GM19455 (cell line): Measurements from ENCODE around the gene C1QL1.

Experiments used
- ATAC-seq: cut with Tn5 transposase; IDR thresholded peaks from one replicate; pipeline ENCODE4 v1.9.1; 2021; ENCODE audit not compliant: unreplicated experiment

The C1QL1 gene

DNA sequence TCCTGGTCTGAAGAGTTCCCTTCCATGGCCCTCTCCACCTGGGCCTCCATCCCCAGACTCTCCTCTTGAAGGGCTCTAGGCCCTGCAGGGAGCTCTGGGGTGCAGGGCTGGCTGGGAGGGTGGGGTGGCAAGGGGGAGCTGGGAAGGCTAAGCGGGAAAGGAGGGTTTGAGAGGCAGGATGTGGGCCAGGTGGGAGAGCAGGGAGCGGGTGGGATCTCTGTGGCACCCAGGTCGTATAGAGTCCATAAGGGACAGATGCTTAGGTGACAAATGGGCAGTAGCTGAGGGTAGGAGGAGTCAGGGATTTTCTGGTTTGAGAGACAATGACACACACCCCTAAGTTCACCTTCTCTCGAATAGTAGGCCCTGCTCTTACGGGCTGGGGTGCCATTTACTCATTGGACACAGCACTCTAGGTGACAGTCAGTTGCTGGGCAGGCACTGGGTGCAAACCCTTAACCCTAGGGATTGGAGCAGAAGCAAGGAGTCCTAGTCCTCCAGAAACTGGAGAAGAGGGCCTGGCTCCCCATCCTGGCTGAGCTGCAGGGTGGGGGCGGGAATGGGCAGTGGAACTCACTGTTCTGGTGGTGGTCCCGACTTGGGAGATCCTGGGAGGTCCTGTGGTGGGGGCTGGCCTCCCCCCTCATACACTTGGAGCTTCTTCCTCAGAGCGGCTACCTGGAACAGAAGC is 35.9 kb downstream of the C1QL1 start:
- ATAC-seq: no peak

DNA sequence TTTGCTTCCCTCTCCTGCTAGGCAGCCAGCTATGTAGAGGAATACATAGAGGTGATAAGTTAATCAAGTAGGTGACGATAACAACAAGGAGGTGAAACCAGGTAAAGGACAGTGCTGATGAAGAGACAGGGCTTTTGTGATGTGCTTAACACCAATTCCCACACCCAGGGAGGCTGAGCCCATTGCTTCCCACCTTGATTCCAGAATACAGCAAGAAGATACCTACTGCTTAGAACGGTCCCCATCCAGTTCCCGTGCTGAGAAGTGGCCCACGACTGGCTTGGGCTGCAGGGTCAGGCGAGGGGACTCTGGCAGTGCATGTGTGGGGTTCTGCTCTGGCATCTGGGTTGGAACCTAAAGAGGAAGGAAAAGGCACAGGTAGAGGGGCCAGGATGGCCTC is 36.7 kb downstream of the C1QL1 start:
- no peak for ATAC-seq

DNA sequence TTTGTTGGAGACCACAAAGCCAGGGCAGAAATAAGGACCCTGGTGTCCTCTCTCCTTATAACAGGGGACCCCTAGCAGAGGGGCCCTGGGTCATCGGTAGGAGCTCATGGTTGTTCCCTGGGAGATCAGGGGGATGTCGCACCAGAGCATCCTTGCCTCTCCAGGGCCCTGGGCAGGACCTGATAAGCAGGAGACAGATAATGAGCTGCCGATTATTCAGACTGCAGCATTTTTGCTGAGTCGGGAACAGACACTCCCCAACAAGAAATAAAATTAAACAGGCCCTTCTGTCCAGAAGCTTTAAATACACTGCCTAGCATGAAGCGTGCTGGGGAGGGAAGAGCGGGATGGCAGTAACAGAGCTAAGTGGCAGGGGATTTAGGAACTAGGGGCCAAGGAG is 37.4 kb downstream of the C1QL1 start:
- no peak for ATAC-seq

DNA sequence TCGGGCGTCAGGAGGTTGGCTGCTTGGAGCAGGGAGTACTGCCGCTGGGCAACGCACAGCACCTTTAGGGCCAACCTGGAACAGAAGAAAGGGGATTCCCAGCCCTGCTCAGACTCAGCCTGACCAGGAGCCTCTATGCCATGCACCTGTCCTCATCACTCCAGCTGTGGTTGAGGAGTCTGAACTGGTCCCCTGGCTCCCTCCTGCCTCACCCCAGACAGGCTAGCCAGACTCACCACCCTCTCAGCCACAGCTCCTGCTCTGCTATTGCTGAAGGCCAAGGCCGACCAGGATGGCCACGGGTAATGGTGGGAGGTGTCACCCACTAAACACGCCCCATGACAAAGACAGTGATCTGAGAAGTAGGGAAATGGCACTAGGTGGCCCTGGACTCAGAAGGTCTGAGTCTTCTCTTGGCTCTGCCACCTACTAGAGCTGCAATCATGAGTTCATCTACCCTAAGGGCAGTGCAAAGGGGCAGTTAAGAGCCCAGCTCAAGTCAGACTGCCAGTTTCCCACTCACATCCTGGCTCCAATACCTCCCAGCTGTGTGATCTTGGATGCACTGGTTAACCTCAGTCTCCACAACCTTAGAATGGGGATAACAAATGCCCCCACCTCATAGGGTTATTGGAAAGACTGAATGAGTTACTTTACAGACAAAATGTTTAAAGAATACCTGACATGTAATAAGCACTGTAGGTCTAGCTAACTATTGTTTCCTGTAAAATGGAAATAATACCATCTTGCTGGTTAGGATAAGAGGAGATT is 39.0 kb downstream of the C1QL1 start:
- no peak for ATAC-seq

DNA sequence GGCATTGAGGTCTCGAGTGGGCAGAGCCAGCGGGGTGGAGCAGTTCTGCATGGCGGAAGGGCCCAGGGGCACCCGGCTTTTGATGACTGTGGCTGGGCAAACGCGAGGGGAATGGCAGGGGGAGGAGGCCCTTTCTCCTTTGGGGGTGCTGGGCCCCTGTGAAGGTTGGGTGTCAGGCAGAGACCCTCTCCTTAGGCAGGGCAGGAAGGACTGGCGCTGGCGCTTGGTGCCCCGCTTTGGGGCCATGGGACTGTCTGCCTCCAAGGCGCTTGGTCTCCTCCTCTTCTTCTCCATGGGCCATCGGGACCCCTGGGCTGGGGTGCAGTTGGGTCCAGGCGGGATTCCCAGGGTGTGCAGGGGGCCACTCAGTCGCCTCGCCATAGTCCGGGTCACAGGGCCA is 40.0 kb downstream of the C1QL1 start:
- ATAC-seq: no peak

DNA sequence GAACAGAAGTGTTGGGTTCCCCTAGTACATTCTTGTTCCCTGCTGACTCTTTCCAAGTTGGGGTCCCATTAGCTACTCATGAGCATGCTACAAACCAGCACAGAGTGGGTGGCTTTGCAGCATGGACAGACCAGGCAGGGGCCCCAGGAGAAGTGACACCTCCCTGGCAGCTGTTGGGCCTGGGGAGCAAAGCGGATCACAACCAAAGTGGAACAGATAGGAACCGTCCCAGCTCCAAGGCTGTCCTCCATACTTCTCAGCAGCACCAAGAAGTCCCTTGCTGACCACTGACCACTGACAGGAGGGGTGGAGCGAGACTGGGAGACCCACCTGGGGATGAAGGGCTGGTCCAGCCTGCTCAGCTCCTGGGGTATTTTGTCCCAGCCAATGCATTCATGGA is 40.4 kb downstream of the C1QL1 start:
- no peak for ATAC-seq

DNA sequence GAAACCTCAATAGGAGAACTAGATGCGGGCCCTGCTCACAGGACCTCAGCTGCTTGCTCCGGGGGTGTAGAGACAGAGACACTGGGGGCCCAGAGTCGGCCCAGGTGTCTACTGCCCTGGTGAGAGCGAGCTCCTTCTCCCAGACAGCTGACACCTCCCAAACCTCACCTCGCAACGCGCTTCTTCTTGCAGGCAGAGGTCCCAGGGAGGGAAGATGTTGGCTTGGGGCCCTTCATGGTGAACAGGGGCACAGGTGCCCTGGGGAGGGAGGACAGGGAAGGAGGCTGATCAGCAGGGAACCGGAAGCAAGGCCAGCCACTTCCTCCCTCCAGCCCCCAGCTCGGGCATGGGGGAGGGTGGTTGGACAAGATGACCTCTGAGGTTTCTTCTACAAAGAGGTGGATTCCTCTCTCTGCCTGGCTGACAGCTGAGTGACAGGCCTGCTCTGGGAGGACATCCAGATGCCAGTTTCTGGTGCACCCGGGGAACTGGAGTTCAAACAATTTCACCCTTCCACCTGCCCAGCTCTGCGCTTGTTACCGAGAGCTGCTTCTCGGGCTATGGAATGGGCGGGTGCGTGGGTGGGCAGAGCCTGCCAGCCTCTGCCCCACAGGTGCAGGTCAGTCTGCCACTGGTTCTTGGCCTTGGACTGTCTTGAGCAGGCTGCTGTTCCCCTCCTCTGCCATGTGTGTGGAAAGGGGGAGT is 41.1 kb downstream of the C1QL1 start:
- no peak for ATAC-seq

DNA sequence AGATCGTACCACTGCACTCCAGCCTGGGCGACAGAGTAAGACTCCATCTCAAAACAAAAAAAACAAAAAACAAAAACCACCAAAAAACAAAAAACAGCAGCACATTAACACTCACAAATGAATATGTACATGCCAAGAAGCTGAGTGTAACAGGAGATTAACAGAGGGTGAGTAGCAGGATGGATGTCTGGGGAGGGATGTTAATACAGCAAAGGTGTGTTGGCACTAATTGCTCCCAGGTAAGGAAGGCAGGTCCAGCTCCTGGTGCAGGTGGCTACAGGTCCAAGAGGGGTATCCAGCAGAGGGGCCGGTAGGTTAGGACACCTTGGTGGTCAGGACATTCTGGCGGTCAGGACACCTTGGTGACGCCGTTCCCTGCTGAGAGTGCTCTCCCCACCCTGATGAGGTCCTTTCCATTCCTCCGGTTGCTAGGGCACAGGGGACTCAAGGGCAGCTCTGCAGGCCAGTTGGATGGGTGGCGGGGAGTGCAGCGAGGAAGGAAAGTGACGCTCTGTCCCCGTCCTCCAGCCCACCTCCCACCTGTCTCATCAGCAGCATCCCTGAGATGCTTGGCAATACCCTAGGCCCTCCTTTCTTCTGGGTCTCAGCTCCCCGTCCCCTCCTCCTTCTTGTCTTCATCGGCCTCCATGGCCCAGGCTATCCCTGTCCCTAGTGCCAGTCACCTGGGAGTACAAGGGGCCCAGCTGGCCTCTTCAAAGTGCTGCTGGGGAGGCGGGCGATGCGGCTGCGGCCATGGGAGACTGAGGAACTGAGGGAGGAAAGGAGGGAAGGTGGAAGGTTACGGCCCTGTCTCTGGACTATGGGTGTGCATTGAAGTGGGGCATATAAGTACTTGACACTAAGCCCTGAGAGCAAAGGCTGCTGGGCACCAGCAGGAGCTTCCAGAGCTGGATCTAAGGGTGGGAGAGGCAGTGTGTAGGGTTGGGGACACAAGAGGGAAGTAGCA is 42.1 kb downstream of the C1QL1 start:
- no peak for ATAC-seq

DNA sequence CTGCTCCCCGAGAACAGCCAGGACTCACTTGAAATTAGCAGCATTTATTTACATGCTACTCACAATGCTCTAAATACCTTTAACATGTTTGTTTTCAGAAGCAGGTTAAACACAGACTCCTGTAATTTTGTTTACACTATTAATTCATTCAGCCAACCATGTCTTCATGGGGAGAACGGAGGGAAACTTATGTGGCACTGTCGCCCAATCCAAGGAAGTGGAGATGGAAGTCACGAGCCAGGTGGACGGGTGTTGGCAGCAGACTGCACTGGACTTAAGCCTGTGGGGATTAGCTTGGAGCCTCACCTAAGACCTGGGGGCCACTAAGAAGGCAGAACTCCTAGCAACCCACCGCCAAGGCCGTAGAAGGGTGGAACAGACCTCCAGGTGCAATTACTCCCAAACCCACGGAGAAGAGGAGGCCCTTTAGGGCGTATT is 44.0 kb downstream of the C1QL1 start:
- ATAC-seq: no peak

DNA sequence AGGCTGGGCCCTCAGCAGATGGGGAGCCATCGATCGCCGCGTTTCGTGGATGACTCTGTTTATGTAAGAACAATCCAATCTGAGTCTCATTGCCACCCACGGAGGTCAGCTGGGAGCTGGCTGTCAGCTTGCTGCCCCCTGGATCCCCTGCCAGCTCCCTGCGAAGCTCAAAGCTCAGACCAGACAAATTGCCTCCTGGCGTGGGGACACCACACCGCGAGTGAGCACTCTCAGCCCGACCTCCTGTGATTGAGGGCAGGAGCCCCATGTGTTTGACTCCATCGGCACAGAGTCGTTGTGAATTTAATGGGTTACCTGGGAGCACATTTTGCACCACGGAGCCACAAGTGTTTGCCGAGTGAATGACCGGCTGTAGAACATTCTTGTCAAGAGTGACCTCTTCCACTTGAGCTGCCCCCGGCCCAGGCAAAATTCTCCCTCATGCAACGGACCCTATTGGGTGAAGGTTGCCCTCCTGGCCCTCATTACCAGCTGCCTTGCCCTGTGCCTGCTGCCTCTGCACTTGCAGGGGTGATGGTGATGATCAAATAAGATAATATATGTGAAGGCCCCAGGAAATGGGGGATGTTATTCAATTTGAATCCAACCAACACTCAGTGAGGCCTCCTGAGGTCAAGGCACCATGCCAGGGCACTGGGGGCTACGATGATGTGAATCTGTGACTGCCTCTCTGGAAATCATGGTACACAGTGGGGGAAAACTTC is 45.2 kb downstream of the C1QL1 start:
- no peak for ATAC-seq

DNA sequence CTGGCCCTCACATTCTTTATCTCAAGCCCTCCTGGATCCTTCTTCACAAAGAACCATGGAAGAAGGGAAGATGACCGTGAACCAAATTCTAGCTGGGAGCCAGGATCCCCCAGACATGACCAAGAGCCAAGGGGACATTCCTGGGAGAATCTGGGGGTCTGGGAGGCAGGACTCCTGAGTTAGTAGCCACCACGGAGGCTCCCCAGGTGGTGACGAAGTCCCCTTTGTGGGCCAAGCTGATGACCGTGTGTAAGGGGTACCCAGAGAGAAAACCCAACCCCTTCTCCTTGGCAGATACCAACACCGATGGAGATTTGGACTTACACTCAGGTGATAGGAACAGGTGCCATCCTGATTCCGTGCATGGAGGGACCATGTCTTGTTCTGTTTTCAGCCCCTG is 46.0 kb downstream of the C1QL1 start:
- ATAC-seq: no peak

DNA sequence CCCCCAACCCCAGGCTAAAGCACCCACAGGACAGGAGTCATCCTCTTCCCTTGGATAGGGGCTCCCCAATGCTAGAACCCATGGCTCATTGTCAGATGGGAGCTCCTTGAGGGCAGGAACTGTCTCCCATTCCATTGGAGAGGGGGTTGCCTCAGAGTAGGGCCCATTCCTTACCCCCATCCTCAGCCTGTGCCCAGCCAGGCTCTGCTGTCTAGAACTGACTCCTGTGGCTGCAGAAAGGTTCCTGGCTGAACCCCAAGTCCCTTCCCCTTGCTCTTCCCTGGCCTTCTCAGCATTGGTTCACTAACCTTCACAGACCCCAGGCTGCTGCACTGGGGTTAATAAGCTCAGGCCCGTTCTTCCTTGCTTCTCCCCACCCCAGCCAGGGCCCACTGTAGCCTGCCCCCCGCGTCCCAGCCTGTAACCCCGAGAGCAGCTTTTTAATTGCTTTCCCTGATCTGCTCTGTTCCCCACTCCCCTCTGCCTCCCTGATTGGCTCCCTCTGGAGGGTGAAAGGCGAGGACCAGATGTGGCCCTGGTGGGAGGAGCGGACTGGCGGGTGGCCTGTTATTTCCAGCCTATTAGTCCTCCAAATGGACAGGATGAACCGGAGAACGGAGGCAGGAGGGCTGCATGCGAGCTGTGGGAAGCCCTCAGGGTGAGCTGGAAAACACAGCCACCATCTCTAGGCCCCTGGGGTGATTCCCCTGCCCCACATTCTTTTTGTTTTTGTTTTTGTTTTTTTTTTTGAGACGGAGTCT is 46.8 kb downstream of the C1QL1 start:
- ATAC-seq: no peak

DNA sequence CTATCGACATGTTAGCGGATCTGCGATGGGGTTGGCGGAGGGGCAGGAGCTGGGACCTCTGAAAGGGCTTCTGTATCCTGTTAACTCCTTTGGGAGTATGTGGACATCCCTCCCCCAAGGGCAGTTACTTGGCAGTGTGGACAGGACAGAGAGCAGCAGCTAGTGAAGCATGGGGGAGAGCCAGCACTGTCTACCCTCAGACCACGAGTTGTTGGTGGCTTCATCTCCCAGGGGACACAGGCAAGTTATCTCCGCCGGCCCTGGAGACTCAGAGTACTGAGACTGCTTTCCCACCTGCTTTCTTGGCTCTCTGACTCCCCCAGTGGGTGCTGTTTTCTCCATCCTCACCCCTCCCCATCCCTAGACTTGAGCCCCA is 47.5 kb downstream of the C1QL1 start:
- ATAC-seq: no peak

DNA sequence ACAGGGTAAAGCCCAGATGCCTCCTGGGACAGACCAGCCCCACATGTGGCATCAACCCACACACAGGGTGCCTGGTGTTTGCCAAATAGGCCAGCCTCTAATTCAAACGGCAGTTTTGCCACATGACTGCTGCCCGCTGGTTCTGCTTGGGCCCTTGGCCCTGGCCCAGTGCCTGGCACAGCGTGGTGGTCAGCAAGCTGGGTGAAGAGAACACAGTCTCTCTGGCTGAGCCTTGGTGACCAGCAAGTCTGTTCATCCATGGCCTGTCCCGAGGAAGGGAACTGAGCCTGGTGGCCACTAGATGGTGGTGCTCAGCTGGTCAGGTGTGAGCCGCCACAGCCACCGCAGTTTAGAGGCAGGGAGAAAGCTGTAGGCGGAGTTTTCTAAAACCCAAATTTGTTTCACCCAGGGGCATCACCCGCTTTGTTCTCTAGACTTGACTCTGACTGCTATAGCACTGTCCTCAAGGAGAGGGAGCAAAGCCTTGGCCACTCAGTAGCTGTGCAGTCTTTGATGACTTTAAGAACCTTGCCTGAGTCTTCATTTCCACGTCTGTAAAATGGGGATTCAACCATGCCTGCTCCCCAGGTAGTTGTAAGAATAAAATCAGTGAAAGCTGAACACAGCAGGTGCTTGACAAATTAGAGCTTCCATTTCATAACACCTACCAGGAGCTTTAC is 48.1 kb downstream of the C1QL1 start:
- ATAC-seq: peak; percentile 64

DNA sequence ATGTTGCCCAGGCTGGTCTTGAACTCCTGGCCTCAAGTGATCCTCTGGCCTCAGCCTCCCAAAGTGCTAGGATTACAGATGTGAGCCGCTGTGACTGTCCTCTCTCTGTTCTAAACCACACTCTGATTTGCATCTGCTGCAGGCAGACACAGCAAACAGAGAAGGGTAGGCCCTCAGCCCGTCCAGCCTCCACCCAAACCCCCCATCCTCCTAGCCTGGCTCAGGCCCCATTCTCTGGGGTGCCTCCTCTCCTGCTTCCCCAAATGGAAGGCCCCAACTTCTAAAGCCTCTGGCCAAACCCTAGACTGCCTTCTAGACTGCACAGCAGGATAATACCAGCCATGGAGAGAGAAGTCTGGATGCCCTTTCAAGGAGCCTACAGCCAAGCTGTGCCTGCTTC is 48.7 kb downstream of the C1QL1 start:
- no peak for ATAC-seq

DNA sequence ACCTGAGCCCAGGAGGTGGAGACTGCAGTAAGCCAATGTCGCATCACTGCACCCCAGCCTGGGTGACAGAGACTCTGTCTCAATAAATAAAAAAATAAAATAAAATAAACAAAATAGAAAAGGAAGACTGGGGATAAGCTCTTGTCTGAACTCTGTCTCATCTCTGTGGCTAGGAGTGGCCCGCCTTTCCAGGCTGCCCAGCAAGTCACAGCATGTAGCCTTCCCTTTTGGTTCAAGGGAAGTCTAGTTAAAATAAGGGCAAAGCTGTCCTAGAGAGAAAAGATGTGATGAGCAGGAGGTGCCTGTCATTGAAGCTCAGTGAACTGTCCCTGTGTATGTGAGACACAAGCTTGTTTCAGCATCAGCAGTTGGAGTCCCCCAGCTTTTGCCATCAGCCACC is 50.1 kb downstream of the C1QL1 start:
- ATAC-seq: no peak

DNA sequence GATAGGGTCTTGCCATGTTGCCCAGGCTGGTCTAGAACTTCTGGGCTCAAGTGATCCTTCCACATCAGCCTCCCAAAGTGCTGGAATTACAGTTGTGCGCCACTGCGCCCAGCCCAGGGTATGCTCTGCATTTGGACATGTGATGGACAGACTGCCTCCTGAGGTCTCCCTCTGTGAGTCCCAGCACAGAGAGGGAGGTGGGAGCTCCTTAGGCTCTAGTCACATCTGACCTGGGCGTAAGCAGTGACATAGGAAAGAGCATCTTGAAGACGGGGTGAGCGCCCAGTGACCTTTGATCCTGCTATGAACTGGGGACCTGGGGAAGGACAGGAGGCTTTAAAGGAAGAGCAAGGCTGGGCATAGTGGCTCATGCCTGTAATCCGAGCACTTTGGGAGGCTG is 50.6 kb downstream of the C1QL1 start:
- ATAC-seq: no peak

DNA sequence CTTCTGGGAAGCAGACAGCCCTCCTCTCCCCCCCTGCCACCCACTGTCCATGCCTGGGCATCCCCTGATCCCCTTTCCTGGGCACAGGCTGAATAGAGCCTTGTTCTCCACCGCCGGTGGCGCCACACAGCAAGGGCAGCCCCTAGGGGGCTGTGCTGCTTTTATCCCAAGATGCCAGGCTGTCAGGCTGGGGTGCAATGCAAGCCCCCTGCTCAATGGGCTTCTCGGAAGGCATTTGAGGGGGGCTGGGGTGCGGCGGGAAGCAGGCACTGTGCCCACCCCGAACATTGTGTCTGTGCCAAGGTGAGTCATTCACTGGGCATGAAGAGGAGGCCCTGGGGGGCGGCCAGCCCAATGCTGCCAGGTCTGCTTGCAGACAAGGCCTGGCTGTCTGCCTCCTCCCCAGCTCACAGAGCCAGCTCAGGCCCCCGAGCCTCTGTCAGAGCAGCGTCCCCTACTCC is 51.3 kb downstream of the C1QL1 start:
- no peak for ATAC-seq
